Stimulated activated effector memory CD8-positive, alpha-beta T cell treated with anti-CD3 and anti-CD28 coated beads, Interleukin-12 subunit alpha, Interleukin-12 subunit beta, amount 100 ng/mL, for 72 hours (primary cell): ENCODE measurements around the gene COPZ1.

ENCODE experiments used
- ATAC-seq: fragments of 150-1000 bp; cut with Tn5 transposase; 2 replicates; pipeline ENCODE4 v1.10.0; 2021
- DNase-seq, 2 donors: peaks; one replicate each; pipeline ENCODE4 v3.0.0; 2021 to 2022; ENCODE audit warnings: low spot score in 2 of 2
- H3K27ac Mint-ChIP-seq: one replicate; pipeline ENCODE4 v1.8.0; 2022; ENCODE audit warnings: mild to moderate bottlenecking, mixed read lengths
- H3K36me3 Mint-ChIP-seq: one replicate; pipeline ENCODE4 v1.8.0; 2022; ENCODE audit warnings: mild to moderate bottlenecking, mixed read lengths
- H3K4me1 Mint-ChIP-seq: one replicate; pipeline ENCODE4 v1.8.0; 2022; ENCODE audit warnings: mixed read lengths
- H3K4me3 Mint-ChIP-seq: one replicate; pipeline ENCODE4 v1.8.0; 2022; ENCODE audit warnings: mild to moderate bottlenecking, mixed read lengths
- H3K9me3 Mint-ChIP-seq: one replicate; pipeline ENCODE4 v1.8.0; 2022; ENCODE audit warnings: mixed read lengths

The COPZ1 gene

GRCh38 chr12:54287261-54288157 lies 37.4 kb upstream of the COPZ1 start:
- peak overlapping the region; percentile 70 for H3K27ac Mint-ChIP-seq
- H3K36me3 Mint-ChIP-seq, result peaks cover 4% of the 10 kb centered on the region
- H3K9me3 Mint-ChIP-seq, result no peaks in the 10 kb centered on the region
- H3K4me1 Mint-ChIP-seq, result peaks cover 45% of the 10 kb centered on the region
- DNase-seq, result no peak
- H3K4me3 Mint-ChIP-seq, result no peak overlapping the region
- peak; percentile 14 for ATAC-seq

GRCh38 chr12:54292083-54292930 lies 32.6 kb upstream of the COPZ1 start:
- Mint-ChIP-seq H3K36me3 (peaks cover 4% of the 10 kb centered on the region), H3K27ac (no peak overlapping the region), H3K9me3 (no peaks in the 10 kb centered on the region), H3K4me3 (no peak overlapping the region), H3K4me1 (peaks cover 9% of the 10 kb centered on the region)
- no peak for DNase-seq
- no peak for ATAC-seq

GRCh38 chr12:54292931-54293241 lies 32.0 kb upstream of the COPZ1 start:
- H3K27ac Mint-ChIP-seq, result no peak overlapping the region
- H3K36me3 Mint-ChIP-seq, result peaks cover 4% of the 10 kb centered on the region
- H3K4me3 Mint-ChIP-seq, result no peak overlapping the region
- ATAC-seq, result no peak
- H3K9me3 Mint-ChIP-seq, result no peaks in the 10 kb centered on the region
- no peak for DNase-seq
- peaks cover 7% of the 10 kb centered on the region for H3K4me1 Mint-ChIP-seq

GRCh38 chr12:54294152-54294952 lies 30.6 kb upstream of the COPZ1 start:
- peak; percentile 73 for ATAC-seq
- Mint-ChIP-seq H3K9me3 (no peaks in the 10 kb centered on the region), H3K4me3 (no peak overlapping the region), H3K27ac (no peak overlapping the region), H3K4me1 (peaks cover 9% of the 10 kb centered on the region), H3K36me3 (peaks cover 4% of the 10 kb centered on the region)
- DNase-seq, result peak; percentile 52 to 82

DNA sequence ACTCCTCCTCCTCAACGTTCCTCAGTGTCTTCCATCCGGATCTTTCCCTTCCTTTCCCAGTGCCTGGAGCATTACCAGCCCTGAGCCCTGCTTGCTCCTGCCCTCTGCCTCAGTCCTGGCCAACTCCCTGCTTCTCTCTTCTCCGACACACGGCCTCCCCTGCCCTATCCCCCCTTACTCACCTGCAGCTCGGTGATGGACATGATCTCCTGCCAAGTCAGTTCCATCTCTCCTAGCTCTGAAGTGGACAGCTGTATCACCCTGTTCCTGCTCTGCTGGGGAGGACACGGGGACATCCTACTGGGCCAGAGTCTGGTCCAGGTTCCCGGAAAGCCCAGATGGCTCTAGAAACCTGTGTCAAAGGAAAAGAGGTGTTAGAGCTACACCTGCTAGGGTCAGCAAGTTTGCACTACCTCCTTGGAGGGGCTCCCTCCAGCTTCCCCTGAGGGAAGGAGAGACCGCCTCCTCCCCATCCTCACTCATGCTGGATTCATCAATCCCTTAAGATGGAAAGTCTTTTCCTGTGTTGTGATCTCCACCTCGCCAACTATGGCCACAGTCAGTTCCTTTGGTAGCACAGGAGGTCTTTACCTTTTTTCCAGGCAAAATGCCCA lies 29.9 kb upstream of the COPZ1 start:
- Mint-ChIP-seq H3K36me3 (peaks cover 4% of the 10 kb centered on the region), H3K4me3 (no peak overlapping the region), H3K4me1 (peaks cover 15% of the 10 kb centered on the region), H3K27ac (no peak overlapping the region), H3K9me3 (no peaks in the 10 kb centered on the region)
- DNase-seq (no peak), ATAC-seq (no peak)

DNA sequence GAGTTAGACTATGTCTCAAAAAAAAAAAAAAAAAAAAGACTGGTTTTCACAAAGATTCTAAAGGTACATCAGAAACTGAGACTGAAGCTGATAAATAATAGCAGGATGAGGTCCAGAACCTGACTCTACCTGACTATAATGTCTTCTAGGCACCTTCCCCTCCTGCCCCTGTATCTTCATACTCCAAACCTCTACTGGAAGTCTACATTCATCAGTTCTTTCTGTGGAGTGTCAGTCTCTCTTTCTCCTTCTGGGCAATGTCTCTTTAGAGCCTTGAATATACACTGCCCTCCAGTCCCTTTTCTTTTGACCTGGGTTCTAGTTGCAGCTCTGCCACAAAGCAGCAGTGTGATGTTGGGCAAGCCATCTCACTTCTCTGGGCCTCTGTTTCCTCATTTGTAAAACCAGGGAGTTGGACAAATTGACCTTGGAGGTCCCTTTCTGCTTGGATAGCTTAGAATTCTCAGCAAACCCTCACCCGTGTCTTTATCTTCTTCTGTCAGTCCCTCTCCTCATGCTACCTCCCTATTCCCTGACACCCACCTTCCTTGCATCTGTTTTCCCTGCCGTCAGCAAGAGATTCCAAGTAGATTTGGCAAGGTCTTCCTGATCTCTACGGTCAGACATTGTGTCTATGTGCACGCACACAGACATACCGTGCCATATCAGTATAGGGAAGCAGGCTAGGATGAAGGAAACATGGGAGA lies 28.4 kb upstream of the COPZ1 start:
- H3K36me3 Mint-ChIP-seq, result no peaks in the 10 kb centered on the region
- ATAC-seq, result no peak
- no peak overlapping the region for H3K27ac Mint-ChIP-seq
- no peak overlapping the region for H3K4me3 Mint-ChIP-seq
- H3K4me1 Mint-ChIP-seq, result peaks cover 29% of the 10 kb centered on the region
- H3K9me3 Mint-ChIP-seq, result no peaks in the 10 kb centered on the region
- no peak for DNase-seq

DNA sequence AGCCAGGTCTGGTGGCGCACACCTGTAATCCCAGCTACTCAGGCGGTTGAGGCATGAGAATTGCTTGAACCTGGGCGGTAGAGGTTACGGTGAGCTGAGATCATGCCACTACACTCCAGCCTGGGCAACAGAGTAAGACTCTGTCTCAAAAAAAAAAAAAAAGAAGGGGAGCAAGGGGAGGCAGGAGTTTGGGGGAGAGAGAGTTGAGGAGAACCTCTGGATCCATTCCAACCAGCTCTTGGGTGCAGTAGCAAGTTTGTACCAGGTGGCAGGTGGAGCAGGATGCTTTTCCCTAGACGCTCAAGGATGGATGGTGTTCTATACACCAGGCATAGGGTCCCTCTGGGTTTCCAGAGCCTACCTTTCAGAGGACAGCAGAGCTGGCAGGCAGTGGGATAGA lies 26.0 kb upstream of the COPZ1 start:
- no peak overlapping the region for H3K4me3 Mint-ChIP-seq
- peaks cover 45% of the 10 kb centered on the region for H3K4me1 Mint-ChIP-seq
- DNase-seq (no peak), ATAC-seq (no peak)
- no peak overlapping the region for H3K27ac Mint-ChIP-seq
- H3K9me3 Mint-ChIP-seq, result no peaks in the 10 kb centered on the region
- no peaks in the 10 kb centered on the region for H3K36me3 Mint-ChIP-seq

GRCh38 chr12:54299515-54300224 lies 25.3 kb upstream of the COPZ1 start:
- Mint-ChIP-seq H3K9me3 (no peaks in the 10 kb centered on the region), H3K4me1 (peaks cover 53% of the 10 kb centered on the region), H3K36me3 (no peaks in the 10 kb centered on the region), H3K4me3 (peak overlapping the region; percentile 45), H3K27ac (peak overlapping the region; percentile 30)
- no peak for ATAC-seq
- DNase-seq, result no peak

GRCh38 chr12:54300225-54300731 lies 24.7 kb upstream of the COPZ1 start:
- no peak for DNase-seq
- no peaks in the 10 kb centered on the region for H3K36me3 Mint-ChIP-seq
- H3K4me3 Mint-ChIP-seq, result peak overlapping the region; percentile 45
- H3K9me3 Mint-ChIP-seq, result no peaks in the 10 kb centered on the region
- no peak for ATAC-seq
- H3K4me1 Mint-ChIP-seq, result peaks cover 54% of the 10 kb centered on the region
- H3K27ac Mint-ChIP-seq, result no peak overlapping the region

DNA sequence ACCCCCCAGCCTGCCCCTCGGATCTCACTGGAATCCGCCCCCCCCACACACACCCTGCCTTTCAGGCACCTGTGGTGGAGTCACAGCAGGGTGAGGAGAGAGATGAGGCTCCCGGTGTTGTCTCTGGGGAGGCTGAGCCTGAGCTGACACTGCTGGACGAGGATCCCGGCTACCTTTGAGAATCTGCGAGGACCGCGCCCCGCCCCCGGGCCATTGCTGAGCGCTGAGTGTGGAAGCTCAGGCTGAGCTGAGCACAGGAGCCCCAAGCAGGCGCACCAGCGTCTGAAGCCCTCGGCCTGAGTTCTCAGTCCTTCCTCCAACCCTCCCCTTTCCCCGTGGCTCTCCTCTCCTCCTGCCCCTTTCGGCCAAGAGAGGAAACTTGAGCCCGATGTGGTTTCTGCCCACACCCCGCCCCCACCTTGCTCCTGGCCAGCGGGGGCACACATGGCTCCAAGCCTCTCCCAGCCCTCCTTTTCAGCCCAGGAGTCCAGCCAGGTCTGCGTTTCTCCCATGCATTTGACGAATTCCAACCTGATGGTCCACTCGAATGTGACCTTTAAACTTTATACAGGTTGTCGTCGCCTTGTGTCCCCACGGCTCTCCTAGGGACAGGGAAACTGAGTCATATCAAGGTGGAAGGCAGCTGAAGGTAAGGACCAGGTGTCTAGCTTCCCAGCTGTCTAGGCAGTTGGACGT lies 24.1 kb upstream of the COPZ1 start, which contains the start of gene NFE2:
TSS of gene NFE2 (minus strand) at position 284 of the 696 bp plus-strand sequence. CDS start 5,767 bp downstream, outside the sequence.
- Mint-ChIP-seq H3K27ac (no peak within 1 kb of the TSS), H3K4me1 (peaks cover 54% of the 10 kb centered on the region), H3K36me3 (no peaks in the 10 kb centered on the region), H3K9me3 (no peaks in the 10 kb centered on the region), H3K4me3 (peak within 1 kb of the TSS; percentile 45)
- ATAC-seq (peak; percentile 74), DNase-seq (no peak)

DNA sequence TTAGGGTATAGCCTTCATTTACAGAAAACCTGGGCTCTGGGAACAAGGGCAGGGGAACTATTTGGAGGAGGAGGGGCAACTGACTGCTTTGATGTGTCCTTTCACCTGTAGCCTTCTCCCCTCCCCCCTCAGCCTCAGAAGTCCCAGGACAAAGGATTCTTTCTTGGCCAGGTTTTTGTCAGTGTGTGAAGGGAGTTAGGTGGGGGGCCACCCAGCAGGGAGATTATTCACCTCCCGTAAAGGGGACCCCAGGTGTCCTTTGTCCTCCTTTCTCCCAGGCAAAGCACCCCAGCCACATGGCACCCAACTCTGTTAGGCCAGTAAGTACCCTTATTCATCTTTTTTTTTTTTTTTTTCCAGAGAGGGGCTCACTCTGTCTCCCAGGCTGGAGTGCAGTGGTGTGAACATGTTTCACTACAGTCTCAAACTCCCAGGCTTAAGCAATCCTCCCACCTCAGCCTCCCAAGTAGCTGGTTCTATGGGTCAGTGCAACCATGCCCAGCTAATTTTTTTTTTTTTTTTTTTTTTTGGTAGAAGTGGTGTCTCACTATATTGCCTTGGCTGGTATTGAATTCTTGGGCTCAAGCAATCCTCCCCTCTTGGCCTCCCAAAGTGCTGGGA lies 23.4 kb upstream of the COPZ1 start:
- Mint-ChIP-seq H3K4me3 (peak overlapping the region; percentile 45), H3K4me1 (peaks cover 54% of the 10 kb centered on the region), H3K36me3 (no peaks in the 10 kb centered on the region), H3K9me3 (no peaks in the 10 kb centered on the region), H3K27ac (no peak overlapping the region)
- DNase-seq (no peak), ATAC-seq (no peak)

GRCh38 chr12:54303640-54304039 lies 21.3 kb upstream of the COPZ1 start:
- H3K9me3 Mint-ChIP-seq, result no peaks in the 10 kb centered on the region
- no peak overlapping the region for H3K4me3 Mint-ChIP-seq
- no peaks in the 10 kb centered on the region for H3K36me3 Mint-ChIP-seq
- no peak overlapping the region for H3K27ac Mint-ChIP-seq
- DNase-seq, result no peak
- peaks cover 63% of the 10 kb centered on the region for H3K4me1 Mint-ChIP-seq
- ATAC-seq, result no peak
